ENCODE measurements around the gene MRC1.

MRC1 gene

GRCh38 chr10:17787087-17787961, 21.8 kb upstream of the MRC1 start:
- H3K27ac Mint-ChIP-seq: no peak overlapping the region
- H3K36me3 Mint-ChIP-seq: no peaks in the 10 kb centered on the region
- no peaks in the 10 kb centered on the region for H3K4me1 Mint-ChIP-seq (ENCODE audit: low read depth)
- H3K9me3 Mint-ChIP-seq (ENCODE audit: low read depth): no peaks in the 10 kb centered on the region
- H3K4me3 Mint-ChIP-seq: no peak overlapping the region
- H3K27me3 Mint-ChIP-seq: no peaks in the 10 kb centered on the region

GRCh38 chr10:17788646-17789045, 20.5 kb upstream of the MRC1 start:
- no peak overlapping the region for H3K4me3 Mint-ChIP-seq
- H3K9me3 Mint-ChIP-seq (ENCODE audit: low read depth): no peaks in the 10 kb centered on the region
- no peaks in the 10 kb centered on the region for H3K36me3 Mint-ChIP-seq
- H3K4me1 Mint-ChIP-seq (ENCODE audit: low read depth): no peaks in the 10 kb centered on the region
- no peak overlapping the region for H3K27ac Mint-ChIP-seq
- H3K27me3 Mint-ChIP-seq: no peaks in the 10 kb centered on the region

- Mint-ChIP-seq H3K9me3 (ENCODE audit: low read depth) (no peaks in the 10 kb centered on the region), H3K36me3 (no peaks in the 10 kb centered on the region), H3K27me3 (no peaks in the 10 kb centered on the region), H3K4me1 (ENCODE audit: low read depth) (no peaks in the 10 kb centered on the region), H3K27ac (no peak overlapping the region), H3K4me3 (no peak overlapping the region)
These were observed 19.8 kb upstream of the MRC1 start for GRCh38 chr10:17789396-17789795.

- Mint-ChIP-seq H3K27me3 (no peaks in the 10 kb centered on the region), H3K9me3 (ENCODE audit: low read depth) (no peaks in the 10 kb centered on the region), H3K36me3 (no peaks in the 10 kb centered on the region), H3K27ac (no peak overlapping the region), H3K4me1 (ENCODE audit: low read depth) (no peaks in the 10 kb centered on the region), H3K4me3 (no peak overlapping the region)
These were observed 18.5 kb upstream of the MRC1 start for GRCh38 chr10:17790651-17791050.

GRCh38 chr10:17792991-17793390, 16.2 kb upstream of the MRC1 start:
- no peak overlapping the region for H3K4me3 Mint-ChIP-seq
- no peaks in the 10 kb centered on the region for H3K4me1 Mint-ChIP-seq (ENCODE audit: low read depth)
- peaks cover 2% of the 10 kb centered on the region for H3K36me3 Mint-ChIP-seq
- no peak overlapping the region for H3K27ac Mint-ChIP-seq
- no peaks in the 10 kb centered on the region for H3K27me3 Mint-ChIP-seq
- H3K9me3 Mint-ChIP-seq (ENCODE audit: low read depth): no peaks in the 10 kb centered on the region

- no peaks in the 10 kb centered on the region for H3K27me3 Mint-ChIP-seq
- H3K27ac Mint-ChIP-seq: no peak overlapping the region
- no peak overlapping the region for H3K4me3 Mint-ChIP-seq
- H3K9me3 Mint-ChIP-seq (ENCODE audit: low read depth): no peaks in the 10 kb centered on the region
- no peaks in the 10 kb centered on the region for H3K4me1 Mint-ChIP-seq (ENCODE audit: low read depth)
- peaks cover 2% of the 10 kb centered on the region for H3K36me3 Mint-ChIP-seq
These were observed 15.1 kb upstream of the MRC1 start for GRCh38 chr10:17793823-17794644.

GRCh38 chr10:17795083-17795482, 14.1 kb upstream of the MRC1 start:
- H3K27ac Mint-ChIP-seq: no peak overlapping the region
- H3K4me3 Mint-ChIP-seq: no peak overlapping the region
- no peaks in the 10 kb centered on the region for H3K9me3 Mint-ChIP-seq (ENCODE audit: low read depth)
- H3K27me3 Mint-ChIP-seq: no peaks in the 10 kb centered on the region
- peaks cover 2% of the 10 kb centered on the region for H3K36me3 Mint-ChIP-seq
- H3K4me1 Mint-ChIP-seq (ENCODE audit: low read depth): no peaks in the 10 kb centered on the region

- H3K27me3 Mint-ChIP-seq: no peaks in the 10 kb centered on the region
- H3K4me1 Mint-ChIP-seq (ENCODE audit: low read depth): no peaks in the 10 kb centered on the region
- H3K9me3 Mint-ChIP-seq (ENCODE audit: low read depth): no peaks in the 10 kb centered on the region
- H3K27ac Mint-ChIP-seq: no peak overlapping the region
- no peak overlapping the region for H3K4me3 Mint-ChIP-seq
- peaks cover 2% of the 10 kb centered on the region for H3K36me3 Mint-ChIP-seq
These were observed 13.1 kb upstream of the MRC1 start for GRCh38 chr10:17795813-17796594.

GRCh38 chr10:17801507-17801906, 7.6 kb upstream of the MRC1 start:
- Mint-ChIP-seq H3K9me3 (ENCODE audit: low read depth) (peaks cover 5% of the 10 kb centered on the region), H3K4me1 (ENCODE audit: low read depth) (peaks cover 3% of the 10 kb centered on the region), H3K4me3 (no peak overlapping the region), H3K27ac (no peak overlapping the region), H3K27me3 (peaks cover 2% of the 10 kb centered on the region), H3K36me3 (no peaks in the 10 kb centered on the region)

- H3K27me3 Mint-ChIP-seq: peaks cover 2% of the 10 kb centered on the region
- no peak overlapping the region for H3K27ac Mint-ChIP-seq
- H3K4me1 Mint-ChIP-seq (ENCODE audit: low read depth): peaks cover 3% of the 10 kb centered on the region
- no peak overlapping the region for H3K4me3 Mint-ChIP-seq
- no peaks in the 10 kb centered on the region for H3K36me3 Mint-ChIP-seq
- H3K9me3 Mint-ChIP-seq (ENCODE audit: low read depth): peaks cover 5% of the 10 kb centered on the region
These were observed 6.8 kb upstream of the MRC1 start for GRCh38 chr10:17802350-17802749.

GRCh38 chr10:17802976-17803375, 6.2 kb upstream of the MRC1 start:
- H3K4me3 Mint-ChIP-seq: no peak overlapping the region
- no peaks in the 10 kb centered on the region for H3K36me3 Mint-ChIP-seq
- peaks cover 3% of the 10 kb centered on the region for H3K4me1 Mint-ChIP-seq (ENCODE audit: low read depth)

GRCh38 chr10:17805330-17805729, 3.8 kb upstream of the MRC1 start:
- Mint-ChIP-seq H3K27me3 (peaks cover 13% of the 10 kb centered on the region), H3K9me3 (ENCODE audit: low read depth) (peaks cover 5% of the 10 kb centered on the region), H3K4me3 (no peak overlapping the region), H3K36me3 (no peaks in the 10 kb centered on the region), H3K27ac (no peak overlapping the region), H3K4me1 (ENCODE audit: low read depth) (peaks cover 3% of the 10 kb centered on the region)

More at GRCh38 chr10:17802976-17803375, 6.2 kb upstream of the MRC1 start:
- Mint-ChIP-seq H3K27ac (no peak overlapping the region), H3K9me3 (ENCODE audit: low read depth) (peaks cover 5% of the 10 kb centered on the region), H3K27me3 (peaks cover 2% of the 10 kb centered on the region)

GRCh38 chr10:17805921-17806577, 3.1 kb upstream of the MRC1 start:
- H3K4me1 Mint-ChIP-seq (ENCODE audit: low read depth): peaks cover 3% of the 10 kb centered on the region
- no peak overlapping the region for H3K27ac Mint-ChIP-seq
- no peak overlapping the region for H3K4me3 Mint-ChIP-seq
- H3K36me3 Mint-ChIP-seq: no peaks in the 10 kb centered on the region
- peaks cover 15% of the 10 kb centered on the region for H3K27me3 Mint-ChIP-seq
- H3K9me3 Mint-ChIP-seq (ENCODE audit: low read depth): peaks cover 5% of the 10 kb centered on the region

- Mint-ChIP-seq H3K36me3 (no peaks in the 10 kb centered on the region), H3K9me3 (ENCODE audit: low read depth) (no peaks in the 10 kb centered on the region), H3K27ac (no peak overlapping the region), H3K4me1 (ENCODE audit: low read depth) (no peaks in the 10 kb centered on the region), H3K27me3 (peaks cover 18% of the 10 kb centered on the region), H3K4me3 (no peak overlapping the region)
These were observed 2.2 kb downstream of the MRC1 start for GRCh38 chr10:17811146-17811865.

Data from activated naive CD8-positive, alpha-beta T cell (primary cell).